Stimulated activated naive CD8-positive, alpha-beta T cell treated with anti-CD3 and anti-CD28 coated beads, Interleukin-15, Interleukin-2, amounts not matched to agents 100 ng/mL and 50 ng/mL, for 24 hours (primary cell): ENCODE results near the gene MRPL20.

Experiments used
- H3K27ac Mint-ChIP-seq: one replicate; pipeline ENCODE4 v1.8.0; 2021; ENCODE audit warnings: mild to moderate bottlenecking, mixed read lengths
- H3K27me3 Mint-ChIP-seq: one replicate; pipeline ENCODE4 v1.8.0; 2021; ENCODE audit warnings: mixed read lengths
- H3K36me3 Mint-ChIP-seq: one replicate; pipeline ENCODE4 v1.8.0; 2021; ENCODE audit warnings: low read depth, mixed read lengths
- H3K4me1 Mint-ChIP-seq: one replicate; pipeline ENCODE4 v1.8.0; 2021; ENCODE audit warnings: low read depth, mixed read lengths
- H3K4me3 Mint-ChIP-seq: one replicate; pipeline ENCODE4 v1.8.0; 2021; ENCODE audit warnings: mild to moderate bottlenecking, mixed read lengths
- H3K9me3 Mint-ChIP-seq: one replicate; pipeline ENCODE4 v1.8.0; 2021; ENCODE audit warnings: mixed read lengths

The MRPL20 gene

DNA sequence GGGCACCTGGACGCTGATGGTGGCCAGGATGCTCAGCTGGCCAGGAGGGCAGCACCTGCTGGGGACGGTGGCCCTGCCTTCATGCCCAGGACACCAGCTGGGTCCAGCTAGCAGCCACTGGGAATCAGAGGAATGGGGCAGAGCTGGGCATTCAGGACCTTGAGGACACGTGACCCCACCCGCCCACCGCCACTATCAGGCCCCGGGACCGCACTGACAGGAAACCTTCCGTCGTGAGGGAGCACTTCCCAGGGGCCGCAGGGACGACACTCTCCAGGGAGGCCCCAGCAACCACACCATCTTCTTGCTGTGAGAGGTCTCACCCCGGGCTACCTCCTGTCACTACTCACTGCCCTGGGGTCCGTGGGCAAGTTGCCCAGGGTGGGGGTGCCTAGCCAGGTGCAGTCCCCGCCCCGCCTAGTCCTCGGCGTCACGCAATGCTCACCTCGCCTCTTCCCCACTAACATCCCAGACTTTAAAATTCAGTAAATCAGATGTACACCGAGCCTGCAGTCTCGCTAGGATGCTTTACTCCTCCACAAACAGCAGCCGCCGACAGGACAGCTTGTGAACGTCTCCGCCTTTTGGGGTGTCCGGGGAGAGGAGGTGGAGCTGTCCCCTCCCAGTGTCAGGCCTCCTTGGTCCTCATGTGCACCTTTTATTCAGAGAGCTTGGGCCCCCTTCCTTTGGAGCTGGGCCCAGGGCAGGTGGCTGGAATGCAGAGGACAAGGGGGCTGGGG lies 33.3 kb upstream of the MRPL20 start:
- Mint-ChIP-seq H3K4me1 (peaks cover 3% of the 10 kb centered on the region), H3K27ac (no peak overlapping the region), H3K9me3 (no peaks in the 10 kb centered on the region), H3K36me3 (no peaks in the 10 kb centered on the region), H3K4me3 (no peak overlapping the region), H3K27me3 (peaks cover 3% of the 10 kb centered on the region)

DNA sequence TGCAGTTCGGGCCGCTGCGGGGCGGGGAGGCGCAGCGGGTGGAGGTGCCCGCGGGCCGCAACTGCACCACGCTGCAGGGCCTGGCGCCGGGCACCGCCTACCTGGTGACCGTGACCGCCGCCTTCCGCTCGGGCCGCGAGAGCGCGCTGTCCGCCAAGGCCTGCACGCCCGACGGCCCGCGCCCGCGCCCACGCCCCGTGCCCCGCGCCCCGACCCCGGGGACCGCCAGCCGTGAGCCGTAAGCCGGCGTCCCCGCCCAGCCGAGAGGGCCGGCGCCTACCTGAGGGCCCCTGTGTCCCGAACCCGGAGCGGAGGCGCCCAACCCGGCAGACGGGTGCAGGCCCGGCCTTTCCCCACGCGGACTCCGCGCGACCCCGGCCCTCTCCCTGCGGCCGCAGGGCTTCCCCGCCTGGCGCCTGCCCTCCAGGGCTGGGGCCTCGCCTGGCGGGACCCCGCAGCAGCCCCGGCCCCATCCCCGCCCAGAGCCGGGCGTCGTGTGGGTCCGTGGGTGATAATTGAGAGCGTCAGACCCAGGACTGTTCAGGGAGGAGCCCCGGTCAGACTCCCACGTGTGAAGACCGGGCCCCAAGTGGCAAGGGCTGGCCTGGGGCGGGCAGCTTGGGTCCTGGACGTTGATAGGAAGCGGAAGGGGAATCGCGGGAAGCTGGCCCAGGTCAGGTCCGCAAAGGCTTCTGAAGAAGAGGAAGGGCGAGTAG lies 32.6 kb upstream of the MRPL20 start:
- no peak overlapping the region for H3K4me3 Mint-ChIP-seq
- H3K27me3 Mint-ChIP-seq: peaks cover 8% of the 10 kb centered on the region
- no peak overlapping the region for H3K27ac Mint-ChIP-seq
- H3K9me3 Mint-ChIP-seq: no peaks in the 10 kb centered on the region
- peaks cover 9% of the 10 kb centered on the region for H3K4me1 Mint-ChIP-seq
- H3K36me3 Mint-ChIP-seq: no peaks in the 10 kb centered on the region

DNA sequence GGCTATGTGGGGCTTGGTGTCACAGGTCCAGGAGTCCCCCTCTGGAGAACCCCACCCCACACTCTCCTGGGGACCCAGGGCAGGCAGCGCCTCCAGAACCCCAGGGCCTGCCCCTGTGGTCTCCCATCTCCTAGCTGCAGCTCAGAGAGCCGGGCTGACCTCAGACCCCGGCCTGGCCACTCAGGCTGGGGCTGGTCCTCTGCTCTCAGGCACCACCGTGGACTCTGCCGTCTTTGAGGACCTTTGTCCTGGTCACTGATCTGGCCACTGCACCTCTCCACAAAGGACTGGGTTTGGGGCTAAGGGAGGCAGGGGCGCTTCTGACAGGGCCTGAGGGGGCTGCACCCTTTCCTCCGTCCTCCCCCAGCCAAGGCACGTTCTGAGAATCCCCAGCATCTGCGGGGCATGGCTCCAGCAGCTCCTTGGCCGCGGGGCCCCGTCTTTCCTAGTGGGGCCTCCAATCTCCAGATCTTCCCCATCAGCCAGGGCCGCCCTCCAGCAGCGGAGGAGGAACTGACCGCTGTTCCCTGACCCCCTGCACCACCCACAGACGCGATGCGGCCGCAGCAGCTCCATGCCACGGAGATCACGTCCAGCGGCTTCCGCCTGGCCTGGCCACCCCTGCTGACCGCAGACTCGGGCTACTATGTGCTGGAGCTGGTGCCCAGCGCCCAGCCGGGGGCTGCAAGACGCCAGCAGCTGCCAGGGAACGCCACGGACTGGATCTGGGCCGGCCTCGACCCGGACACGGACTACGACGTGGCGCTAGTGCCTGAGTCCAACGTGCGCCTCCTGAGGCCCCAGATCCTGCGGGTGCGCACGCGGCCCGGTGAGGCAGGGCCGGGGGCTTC lies 31.7 kb upstream of the MRPL20 start:
- Mint-ChIP-seq H3K36me3 (no peaks in the 10 kb centered on the region), H3K4me1 (peaks cover 17% of the 10 kb centered on the region), H3K9me3 (no peaks in the 10 kb centered on the region), H3K4me3 (no peak overlapping the region), H3K27me3 (peaks cover 8% of the 10 kb centered on the region), H3K27ac (no peak overlapping the region)

DNA sequence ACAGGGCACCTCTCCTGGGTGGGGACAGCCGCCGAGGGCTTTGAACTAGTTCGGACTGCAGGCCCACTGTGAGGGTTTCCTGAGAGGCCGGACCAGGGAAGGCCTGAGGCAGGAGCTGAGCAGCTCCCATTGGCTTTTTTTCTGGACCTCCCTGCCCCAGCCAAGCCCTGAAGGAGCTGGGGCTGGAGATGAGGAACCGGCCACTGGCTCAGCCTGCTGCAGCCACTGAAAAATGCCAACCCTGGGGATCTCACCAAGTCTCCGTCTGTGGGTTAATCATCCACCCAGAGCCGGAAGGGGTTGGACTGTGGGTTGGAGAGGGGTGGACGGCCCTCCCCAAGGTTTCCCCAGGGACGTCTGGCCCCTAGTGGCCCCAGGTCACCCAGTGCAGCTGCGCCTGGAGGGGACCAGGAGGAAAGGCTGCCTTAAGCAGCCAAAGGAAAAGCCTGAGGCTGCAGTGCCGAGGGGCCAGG lies 30.8 kb upstream of the MRPL20 start:
- H3K27me3 Mint-ChIP-seq: peaks cover 8% of the 10 kb centered on the region
- H3K27ac Mint-ChIP-seq: no peak overlapping the region
- no peak overlapping the region for H3K4me3 Mint-ChIP-seq
- no peaks in the 10 kb centered on the region for H3K9me3 Mint-ChIP-seq
- H3K36me3 Mint-ChIP-seq: no peaks in the 10 kb centered on the region
- peaks cover 20% of the 10 kb centered on the region for H3K4me1 Mint-ChIP-seq

GRCh38 chr1:1437033-1437903 lies 30.2 kb upstream of the MRPL20 start:
- no peaks in the 10 kb centered on the region for H3K9me3 Mint-ChIP-seq
- no peak overlapping the region for H3K4me3 Mint-ChIP-seq
- peaks cover 8% of the 10 kb centered on the region for H3K27me3 Mint-ChIP-seq
- peaks cover 20% of the 10 kb centered on the region for H3K4me1 Mint-ChIP-seq
- no peaks in the 10 kb centered on the region for H3K36me3 Mint-ChIP-seq
- H3K27ac Mint-ChIP-seq: no peak overlapping the region

DNA sequence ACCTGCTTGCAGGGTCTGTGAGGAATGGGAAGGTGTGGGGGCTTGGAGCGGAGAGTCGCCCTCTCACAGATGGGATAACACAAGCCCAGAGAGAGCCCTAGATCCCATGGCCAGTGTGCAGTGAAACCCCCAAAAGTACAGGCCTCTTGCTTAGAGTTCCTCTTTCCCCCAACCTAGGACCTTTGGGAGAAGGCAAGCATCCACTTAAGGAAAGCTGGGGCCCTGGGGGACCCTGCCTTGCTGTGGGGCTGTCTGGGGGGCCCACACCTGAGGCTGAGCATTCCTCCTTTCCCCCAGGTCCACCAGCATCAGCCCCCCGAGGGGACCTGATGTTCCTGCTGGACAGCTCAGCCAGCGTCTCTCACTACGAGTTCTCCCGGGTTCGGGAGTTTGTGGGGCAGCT lies 29.5 kb upstream of the MRPL20 start:
- Mint-ChIP-seq H3K4me3 (peak overlapping the region; percentile 49), H3K27me3 (peaks cover 8% of the 10 kb centered on the region)

DNA sequence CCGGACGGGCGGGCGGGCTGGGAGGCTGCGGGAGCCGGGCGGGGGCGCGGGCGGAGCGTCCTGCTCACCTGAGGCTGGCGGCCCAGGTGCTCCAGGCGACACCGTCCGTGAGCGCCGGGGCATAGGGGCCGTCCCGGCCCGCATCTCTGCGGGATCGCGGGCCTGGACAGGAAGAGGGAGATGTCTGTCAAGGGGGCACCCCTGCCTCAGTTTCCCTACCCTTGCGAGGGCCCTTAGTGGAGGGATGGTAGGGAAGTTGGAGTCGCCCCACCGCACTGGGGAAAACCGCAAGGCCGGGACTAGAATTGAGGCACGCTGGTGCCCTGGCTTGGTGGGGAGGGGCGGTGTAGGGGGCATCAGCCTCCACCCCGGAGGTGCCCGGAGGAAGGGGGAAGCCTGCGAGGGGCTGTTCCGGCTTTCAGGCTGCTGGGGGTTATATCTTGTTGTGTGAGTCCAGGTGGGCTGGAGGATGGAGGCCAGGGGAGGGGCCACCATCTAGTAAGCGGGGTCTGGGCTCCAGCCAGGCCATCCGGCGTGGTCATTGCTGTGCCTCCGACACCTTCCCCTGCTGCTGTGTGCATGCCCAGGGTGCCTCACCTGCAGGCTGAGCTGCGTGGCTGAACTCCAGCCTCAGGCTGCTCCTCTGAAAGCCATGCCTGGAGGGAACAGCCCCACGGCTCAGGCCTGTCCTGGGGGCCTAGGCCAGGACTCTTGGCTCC lies 29.0 kb upstream of the MRPL20 start:
- H3K4me3 Mint-ChIP-seq: peak overlapping the region; percentile 49
- H3K27me3 Mint-ChIP-seq: peaks cover 8% of the 10 kb centered on the region
- H3K36me3 Mint-ChIP-seq: no peaks in the 10 kb centered on the region
- H3K27ac Mint-ChIP-seq: no peak overlapping the region
- no peaks in the 10 kb centered on the region for H3K9me3 Mint-ChIP-seq
- peaks cover 20% of the 10 kb centered on the region for H3K4me1 Mint-ChIP-seq

More for the DNA sequence above, 29.5 kb upstream of the MRPL20 start:
- Mint-ChIP-seq H3K4me1 (peaks cover 20% of the 10 kb centered on the region), H3K27ac (no peak overlapping the region), H3K9me3 (no peaks in the 10 kb centered on the region), H3K36me3 (no peaks in the 10 kb centered on the region)

- peak within 1 kb of the TSS; percentile 65 for H3K27ac Mint-ChIP-seq
These were observed 28.2 kb upstream of the MRPL20 start, which contains the start of gene VWA1 for GRCh38 chr1:1435106-1435903. Gene VWA1 (plus strand): TSS chr1:1435690. CDS start chr1:1435749, 59 bp downstream.

DNA sequence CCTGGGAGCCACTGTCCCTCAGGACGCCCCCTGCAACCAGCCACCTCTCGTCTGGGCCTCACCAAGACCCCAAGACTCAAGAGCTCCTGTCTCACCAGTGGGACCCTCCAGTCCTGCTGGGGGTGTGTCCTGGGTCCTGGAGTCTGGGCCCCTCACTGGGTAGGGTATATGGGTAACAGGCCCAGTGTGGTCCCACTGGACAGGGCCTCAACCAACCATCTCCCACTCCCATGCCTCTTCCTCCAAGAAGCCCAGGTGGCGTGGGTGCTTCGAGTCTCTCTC lies 27.7 kb upstream of the MRPL20 start:
- Mint-ChIP-seq H3K27me3 (peaks cover 12% of the 10 kb centered on the region), H3K4me1 (peaks cover 20% of the 10 kb centered on the region), H3K9me3 (no peaks in the 10 kb centered on the region), H3K4me3 (peak overlapping the region; percentile 63), H3K27ac (peak overlapping the region; percentile 65), H3K36me3 (no peaks in the 10 kb centered on the region)

More at GRCh38 chr1:1435106-1435903, 28.2 kb upstream of the MRPL20 start, which contains the start of gene VWA1:
- H3K36me3 Mint-ChIP-seq: no peaks in the 10 kb centered on the region
- peak within 1 kb of the TSS; percentile 63 for H3K4me3 Mint-ChIP-seq
- peaks cover 8% of the 10 kb centered on the region for H3K27me3 Mint-ChIP-seq
- peaks cover 20% of the 10 kb centered on the region for H3K4me1 Mint-ChIP-seq
- H3K9me3 Mint-ChIP-seq: no peaks in the 10 kb centered on the region

DNA sequence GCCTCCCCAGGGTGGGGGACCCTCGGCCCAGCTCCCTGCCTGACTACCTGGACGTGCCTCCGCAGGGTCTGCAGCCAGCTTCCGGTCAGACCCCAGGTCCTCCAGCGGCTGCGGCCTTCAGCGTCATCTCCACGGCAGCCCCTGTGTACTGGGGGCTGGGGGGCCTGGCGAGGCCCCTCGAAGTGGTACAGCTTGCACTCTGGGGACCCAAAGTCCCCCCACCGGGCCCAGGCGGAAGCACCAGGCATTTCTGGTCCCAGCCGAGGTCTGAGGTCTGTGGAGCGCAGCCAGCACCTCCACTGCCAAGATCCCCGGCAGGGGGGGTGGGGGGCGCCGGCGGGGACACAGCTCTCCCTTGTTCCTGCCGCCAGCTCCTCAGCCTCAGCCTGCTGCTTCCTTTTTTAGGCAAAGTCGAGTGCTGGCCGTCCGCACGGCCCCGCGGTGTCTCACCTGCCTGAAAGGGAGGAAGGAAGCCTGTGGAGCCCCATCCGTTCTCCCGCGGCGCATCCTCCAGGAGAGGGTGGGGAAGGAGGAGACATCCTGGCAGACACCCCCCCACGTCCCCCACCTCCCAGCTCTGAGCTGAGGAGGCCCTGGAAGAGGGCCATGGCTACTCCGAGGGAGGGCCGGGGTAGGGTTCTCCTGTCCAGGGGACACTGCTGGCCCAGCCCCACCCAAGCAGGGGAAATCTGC lies 27.2 kb upstream of the MRPL20 start:
- H3K4me1 Mint-ChIP-seq: peaks cover 20% of the 10 kb centered on the region
- no peak overlapping the region for H3K4me3 Mint-ChIP-seq
- no peaks in the 10 kb centered on the region for H3K9me3 Mint-ChIP-seq
- H3K27ac Mint-ChIP-seq: no peak overlapping the region
- peaks cover 17% of the 10 kb centered on the region for H3K27me3 Mint-ChIP-seq
- no peaks in the 10 kb centered on the region for H3K36me3 Mint-ChIP-seq

GRCh38 chr1:1433804-1434130 lies 26.7 kb upstream of the MRPL20 start:
- peak overlapping the region; percentile 51 for H3K4me3 Mint-ChIP-seq

GRCh38 chr1:1432951-1433803 lies 26.1 kb upstream of the MRPL20 start:
- H3K9me3 Mint-ChIP-seq: no peaks in the 10 kb centered on the region
- H3K27me3 Mint-ChIP-seq: peaks cover 21% of the 10 kb centered on the region
- H3K4me3 Mint-ChIP-seq: peak overlapping the region; percentile 51
- H3K36me3 Mint-ChIP-seq: no peaks in the 10 kb centered on the region
- peaks cover 23% of the 10 kb centered on the region for H3K4me1 Mint-ChIP-seq
- peak overlapping the region; percentile 55 for H3K27ac Mint-ChIP-seq

More at GRCh38 chr1:1433804-1434130, 26.7 kb upstream of the MRPL20 start:
- peaks cover 20% of the 10 kb centered on the region for H3K4me1 Mint-ChIP-seq
- H3K36me3 Mint-ChIP-seq: no peaks in the 10 kb centered on the region
- H3K27ac Mint-ChIP-seq: peak overlapping the region; percentile 55
- H3K27me3 Mint-ChIP-seq: peaks cover 17% of the 10 kb centered on the region
- H3K9me3 Mint-ChIP-seq: no peaks in the 10 kb centered on the region
